ENCODE data around the gene TMC1. TPM values are rescaled to one million over a fixed set of nuclear protein-coding genes. Genes with fewer than 3 reads are reported as not detected.
A peak's percentile ranks its signal among the peaks of the same experiment; 100 is the strongest.

Gene TMC1
- total and polyA plus RNA-seq, 10 of the 15 experiments (the other 5 are each of a cell fraction or from before 2014, with no cell fraction given), result 0.06 to 0.94 (median 0.40) TPM; not detected in 1

DNA sequence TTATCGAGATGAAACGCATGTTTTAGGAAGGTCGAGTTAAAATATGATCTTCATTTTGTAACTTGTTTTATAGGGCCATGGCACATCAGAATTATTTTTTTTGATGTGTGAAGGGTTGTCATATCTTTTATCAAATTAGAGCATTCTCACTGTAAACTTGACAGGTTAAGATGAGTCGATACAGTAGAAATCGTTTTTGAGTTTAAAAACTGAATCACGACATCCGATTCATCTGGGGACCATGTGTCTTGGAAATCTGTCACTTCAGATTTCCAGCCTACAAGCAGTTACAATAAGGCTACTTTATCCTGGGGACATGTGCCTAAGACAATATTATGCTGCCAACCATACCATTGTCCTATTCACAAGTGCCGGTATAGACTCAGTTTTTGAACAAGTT is 295.3 kb downstream of the TMC1 start:
- CTCF ChIA-PET, result interaction anchor here (0.6 to 1.1 kb wide), 2 partner anchors 9 to 10 kb away, joined by 3 read pairs; no protein-coding TSS in a partner anchor
- FAIRE-seq, result no peak
- RAD21 ChIA-PET (ENCODE audit: unreplicated experiment), result interaction anchor here (1.3 kb wide), 1 partner anchor 614 kb away, joined by 3 read pairs; no protein-coding TSS in a partner anchor
- Histone ChIP-seq H2AFZ (ENCODE audit: control insufficient read depth, low read depth, low read length) (no peak overlapping the region), H4K20me1 (ENCODE audit: control insufficient read depth, insufficient read depth) (no peaks in the 10 kb centered on the region), H3K27ac (ENCODE audit: control insufficient read depth, insufficient read depth) (no peak overlapping the region), H3K4me2 (ENCODE audit: control insufficient read depth, insufficient read depth) (no peak overlapping the region), H3K27me3 (replicated peaks in 1 of 2; ENCODE audit: control insufficient read depth in 2 of 2, insufficient read depth in 2 of 2, low read length in 1 of 2) (no peaks in the 10 kb centered on the region), H3K36me3 (ENCODE audit: control insufficient read depth in 2 of 2, insufficient read depth in 2 of 2, low read length in 1 of 2) (no peaks in the 10 kb centered on the region), H3K79me2 (ENCODE audit: control insufficient read depth, insufficient read depth, low read length) (no peaks in the 10 kb centered on the region), H3K9me3 (replicated peaks; ENCODE audit: control insufficient read depth, insufficient read depth, low read length) (no peaks in the 10 kb centered on the region), H3K4me3 (no peak overlapping the region), H3K4me1 (ENCODE audit: control insufficient read depth, insufficient read depth, low read length) (no peaks in the 10 kb centered on the region), H3K9ac (ENCODE audit: control insufficient read depth, insufficient read depth, low read length) (no peak overlapping the region)
- TF ChIP-seq, protein P1, sequence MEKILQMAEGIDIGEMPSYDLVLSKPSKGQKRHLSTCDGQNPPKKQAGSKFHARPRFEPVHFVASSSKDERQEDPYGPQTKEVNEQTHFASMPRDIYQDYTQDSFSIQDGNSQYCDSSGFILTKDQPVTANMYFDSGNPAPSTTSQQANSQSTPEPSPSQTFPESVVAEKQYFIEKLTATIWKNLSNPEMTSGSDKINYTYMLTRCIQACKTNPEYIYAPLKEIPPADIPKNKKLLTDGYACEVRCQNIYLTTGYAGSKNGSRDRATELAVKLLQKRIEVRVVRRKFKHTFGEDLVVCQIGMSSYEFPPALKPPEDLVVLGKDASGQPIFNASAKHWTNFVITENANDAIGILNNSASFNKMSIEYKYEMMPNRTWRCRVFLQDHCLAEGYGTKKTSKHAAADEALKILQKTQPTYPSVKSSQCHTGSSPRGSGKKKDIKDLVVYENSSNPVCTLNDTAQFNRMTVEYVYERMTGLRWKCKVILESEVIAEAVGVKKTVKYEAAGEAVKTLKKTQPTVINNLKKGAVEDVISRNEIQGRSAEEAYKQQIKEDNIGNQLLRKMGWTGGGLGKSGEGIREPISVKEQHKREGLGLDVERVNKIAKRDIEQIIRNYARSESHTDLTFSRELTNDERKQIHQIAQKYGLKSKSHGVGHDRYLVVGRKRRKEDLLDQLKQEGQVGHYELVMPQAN (conservative IDR thresholded peaks at IDR 0.05), result no peak
- no peak for TF ChIP-seq BHLHE40 (IDR thresholded peaks at IDR 0.05; ENCODE audit: borderline replicate concordance in 1 of 2, low read depth in 2 of 2, low read length in 1 of 2)
- DNase-seq (ENCODE audit: low read depth, low spot score), result no peak
- POLR2A ChIA-PET, result no interaction called here
- 82% methylated on average over 8 of the region's 8 CpGs for WGBS (ENCODE audit: insufficient coverage, insufficient replicate concordance, low lambda C conversion rate, missing lambda C conversion rate)
- intact Hi-C loops (cut with micrococcal nuclease; ENCODE audit: unreplicated experiment), result loop anchor here (5.0 kb wide), 1 partner anchor 614 kb away; no protein-coding TSS in a partner anchor
- SMC1A ChIA-PET (ENCODE audit: uncharacterized antibody, unreplicated experiment), result no interaction called here
- no peak for ATAC-seq
- BruUV-seq (replicated peaks), result no TSS peak
- in situ Hi-C loops (cut with MboI), result no loop called here

DNA sequence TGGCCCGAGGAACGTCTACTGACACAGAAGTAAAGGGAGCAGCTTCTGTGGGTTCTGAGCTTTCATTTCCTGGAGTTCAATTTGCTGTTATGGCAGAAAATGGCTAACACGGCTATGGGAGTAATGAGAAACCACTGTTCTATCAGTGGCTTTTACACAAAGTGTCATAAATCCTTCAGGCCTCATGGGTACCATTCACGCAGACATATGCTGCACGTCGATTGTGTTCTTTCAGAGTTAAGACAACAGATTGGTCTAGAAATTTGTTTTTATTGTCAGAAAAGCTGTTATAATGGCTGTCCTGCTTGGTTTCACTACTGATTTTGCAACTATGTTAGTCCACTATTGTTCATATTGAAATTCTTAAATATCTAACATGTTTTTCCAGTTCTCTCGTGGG is 296.0 kb downstream of the TMC1 start:
- no TSS peak for BruUV-seq (replicated peaks)
- no peak for DNase-seq (ENCODE audit: low read depth, low spot score)
- POLR2A ChIA-PET, result no interaction called here
- H3K79me2 ChIP-seq (ENCODE audit: control insufficient read depth, insufficient read depth, low read length), result no peaks in the 10 kb centered on the region
- 21% methylated on average over 7 of the region's 7 CpGs for WGBS (ENCODE audit: insufficient coverage, insufficient replicate concordance, low lambda C conversion rate, missing lambda C conversion rate)
- no peak overlapping the region for H3K27ac ChIP-seq (ENCODE audit: control insufficient read depth, insufficient read depth)
- CTCF ChIA-PET, result interaction anchor here (0.6 to 1.1 kb wide), 3 partner anchors 9 to 505 kb away, joined by 3 read pairs; no protein-coding TSS in a partner anchor
- peak; percentile 59 for FAIRE-seq
- H3K27me3 ChIP-seq (replicated peaks in 1 of 2; ENCODE audit: control insufficient read depth in 2 of 2, insufficient read depth in 2 of 2, low read length in 1 of 2), result no peaks in the 10 kb centered on the region
- no peak overlapping the region for H2AFZ ChIP-seq (ENCODE audit: control insufficient read depth, low read depth, low read length)
- H3K9ac ChIP-seq (ENCODE audit: control insufficient read depth, insufficient read depth, low read length), result no peak overlapping the region
- in situ Hi-C loops (cut with MboI), result no loop called here
- SMC1A ChIA-PET (ENCODE audit: uncharacterized antibody, unreplicated experiment), result no interaction called here
- H4K20me1 ChIP-seq (ENCODE audit: control insufficient read depth, insufficient read depth), result no peaks in the 10 kb centered on the region
- peak; percentile 82 for ATAC-seq
- intact Hi-C loops (cut with micrococcal nuclease; ENCODE audit: unreplicated experiment), result loop anchor here (5.0 kb wide), 1 partner anchor 615 kb away; no protein-coding TSS in a partner anchor
- H3K9me3 ChIP-seq (replicated peaks; ENCODE audit: control insufficient read depth, insufficient read depth, low read length), result no peaks in the 10 kb centered on the region
- no peak overlapping the region for H3K4me3 ChIP-seq
- H3K36me3 ChIP-seq (ENCODE audit: control insufficient read depth in 2 of 2, insufficient read depth in 2 of 2, low read length in 1 of 2), result no peaks in the 10 kb centered on the region
- H3K4me1 ChIP-seq (ENCODE audit: control insufficient read depth, insufficient read depth, low read length), result no peaks in the 10 kb centered on the region
- no peak overlapping the region for H3K4me2 ChIP-seq (ENCODE audit: control insufficient read depth, insufficient read depth)
- RAD21 ChIA-PET (ENCODE audit: unreplicated experiment), result interaction anchor here (1.3 to 1.8 kb wide), 2 partner anchors 536 to 615 kb away, joined by 3 to 7 read pairs; no protein-coding TSS in a partner anchor
- TF ChIP-seq JUND (IDR thresholded peaks at IDR 0.05; ENCODE audit: low read depth, low read length) (no peak), RFX5 (IDR thresholded peaks at IDR 0.05; ENCODE audit: low read depth, low read length) (no peak), BRCA1 (IDR thresholded peaks at IDR 0.05; ENCODE audit: low read depth, low read length) (no peak), SRF (IDR thresholded peaks at IDR 0.05; ENCODE audit: low read depth in 2 of 2, low read length in 2 of 2) (no peak), EP300 (IDR thresholded peaks at IDR 0.05; ENCODE audit: borderline replicate concordance in 1 of 2, control insufficient read depth in 1 of 2, low read depth in 2 of 2, low read length in 2 of 2) (no peak), WRNIP1 (IDR thresholded peaks at IDR 0.05; ENCODE audit: borderline replicate concordance, low read depth, low read length) (no peak), SP1 (IDR thresholded peaks at IDR 0.05; ENCODE audit: low read depth, low read length) (no peak)
- TF ChIP-seq, protein P2, sequence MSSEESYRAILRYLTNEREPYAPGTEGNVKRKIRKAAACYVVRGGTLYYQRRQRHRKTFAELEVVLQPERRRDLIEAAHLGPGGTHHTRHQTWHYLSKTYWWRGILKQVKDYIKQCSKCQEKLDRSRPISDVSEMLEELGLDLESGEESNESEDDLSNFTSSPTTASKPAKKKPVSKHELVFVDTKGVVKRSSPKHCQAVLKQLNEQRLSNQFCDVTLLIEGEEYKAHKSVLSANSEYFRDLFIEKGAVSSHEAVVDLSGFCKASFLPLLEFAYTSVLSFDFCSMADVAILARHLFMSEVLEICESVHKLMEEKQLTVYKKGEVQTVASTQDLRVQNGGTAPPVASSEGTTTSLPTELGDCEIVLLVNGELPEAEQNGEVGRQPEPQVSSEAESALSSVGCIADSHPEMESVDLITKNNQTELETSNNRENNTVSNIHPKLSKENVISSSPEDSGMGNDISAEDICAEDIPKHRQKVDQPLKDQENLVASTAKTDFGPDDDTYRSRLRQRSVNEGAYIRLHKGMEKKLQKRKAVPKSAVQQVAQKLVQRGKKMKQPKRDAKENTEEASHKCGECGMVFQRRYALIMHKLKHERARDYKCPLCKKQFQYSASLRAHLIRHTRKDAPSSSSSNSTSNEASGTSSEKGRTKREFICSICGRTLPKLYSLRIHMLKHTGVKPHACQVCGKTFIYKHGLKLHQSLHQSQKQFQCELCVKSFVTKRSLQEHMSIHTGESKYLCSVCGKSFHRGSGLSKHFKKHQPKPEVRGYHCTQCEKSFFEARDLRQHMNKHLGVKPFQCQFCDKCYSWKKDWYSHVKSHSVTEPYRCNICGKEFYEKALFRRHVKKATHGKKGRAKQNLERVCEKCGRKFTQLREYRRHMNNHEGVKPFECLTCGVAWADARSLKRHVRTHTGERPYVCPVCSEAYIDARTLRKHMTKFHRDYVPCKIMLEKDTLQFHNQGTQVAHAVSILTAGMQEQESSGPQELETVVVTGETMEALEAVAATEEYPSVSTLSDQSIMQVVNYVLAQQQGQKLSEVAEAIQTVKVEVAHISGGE (CRISPR knock-in tag; IDR thresholded peaks at IDR 0.05), result no peak

All from GM12878 (cell line).